ENCODE results near the gene RNASE9. TPM values are rescaled to one million over a fixed set of nuclear protein-coding genes. Genes with fewer than 3 reads are reported as not detected.

RNASE9 gene
- total and polyA plus RNA-seq, 2 of the 4 experiments (the other 2 are of a cell fraction), result not detected

GRCh38 chr14:20583908-20584307, 23.1 kb upstream of the RNASE9 start:
- H4K91ac ChIP-seq (ENCODE audit: insufficient read depth, low read depth, low read length), result no peak overlapping the region
- no peaks in the 10 kb centered on the region for H3K36me3 ChIP-seq (ENCODE audit: control insufficient read depth, insufficient read depth, low read length)
- H3K56ac ChIP-seq (ENCODE audit: extremely low read depth, insufficient read depth, low read length), result no peak overlapping the region
- ATAC-seq (ENCODE audit: low read depth), result no peak
- no peak overlapping the region for H2AK5ac ChIP-seq (ENCODE audit: low read depth, low read length)
- no peaks in the 10 kb centered on the region for H3K79me1 ChIP-seq (ENCODE audit: low read depth in 1 of 2, low read length in 2 of 2)
- no peak overlapping the region for H3K23ac ChIP-seq (ENCODE audit: low read depth, low read length)
- no peak overlapping the region for H3K18ac ChIP-seq (ENCODE audit: low read depth, low read length)
- no peak overlapping the region for H2AFZ ChIP-seq (replicated peaks; ENCODE audit: low read length, poor library complexity)
- ChIA-PET POLR2A (ENCODE audit: unreplicated experiment) (no interaction called here), CTCF (interaction anchor here (1.2 kb wide), 1 partner anchor 9 kb away, joined by 6 read pairs; no protein-coding TSS in a partner anchor)
- H2AK9ac ChIP-seq (replicated peaks; ENCODE audit: low read depth, low read length, poor library complexity), result no peak overlapping the region
- H3K14ac ChIP-seq (replicated peaks; ENCODE audit: low read depth, low read length), result no peak overlapping the region
- no peak overlapping the region for H2BK15ac ChIP-seq (ENCODE audit: low read depth, low read length)
- no peak overlapping the region for H2BK20ac ChIP-seq (ENCODE audit: low read depth, low read length)
- WGBS, 2 experiments (ENCODE audit: extremely low coverage in 2 of 2, insufficient read length in 1 of 2), result no CpG with 5 or more reads among the region's 5 CpGs
- H4K8ac ChIP-seq (ENCODE audit: low read depth in 2 of 2, low read length in 2 of 2), result no peak overlapping the region
- intact Hi-C loops (cut with micrococcal nuclease) (no loop called here), in situ Hi-C loops (cut with MboI; ENCODE audit: low sequenced_read_pairs) (no loop called here), dilution Hi-C loops (cut with HindIII; ENCODE audit: low sequenced_read_pairs, unreplicated experiment) (no loop called here)
- H2BK120ac ChIP-seq (ENCODE audit: low read depth, low read length), result no peak overlapping the region
- H4K20me1 ChIP-seq (ENCODE audit: insufficient read depth, low read length), result no peaks in the 10 kb centered on the region
- H3K9ac ChIP-seq (ENCODE audit: low read depth, low read length), result no peak overlapping the region
- no peak for DNase-seq
- no peaks in the 10 kb centered on the region for H3K9me1 ChIP-seq (ENCODE audit: insufficient read depth, low read length)
- peaks cover 2% of the 10 kb centered on the region; the same call in 1 of the 2 replicates for H3K27me3 ChIP-seq (ENCODE audit: control insufficient read depth, insufficient read depth, low read length)
- no peak overlapping the region for H3K4me2 ChIP-seq (ENCODE audit: low read depth, low read length)
- H4K5ac ChIP-seq (ENCODE audit: low read depth, low read length), result no peak overlapping the region
- no peak for TF ChIP-seq NFE2L2 (IDR thresholded peaks at IDR 0.05; ENCODE audit: low read depth, low read length)
- TF ChIP-seq SMC3 (IDR thresholded peaks at IDR 0.05; ENCODE audit: low read depth, low read length), result no peak
- no peak for TF ChIP-seq CTCF (conservative IDR thresholded peaks at IDR 0.05; ENCODE audit: low read depth, low read length)
- no peak for TF ChIP-seq POLR2A (IDR thresholded peaks at IDR 0.05; ENCODE audit: low read depth, low read length)
- no peak for TF ChIP-seq MXI1 (IDR thresholded peaks at IDR 0.05; ENCODE audit: borderline replicate concordance, low read depth, low read length)
- no peak for TF ChIP-seq CHD1 (IDR thresholded peaks at IDR 0.05; ENCODE audit: low read depth, low read length)
- no peak for TF ChIP-seq RCOR1 (IDR thresholded peaks at IDR 0.05; ENCODE audit: insufficient replicate concordance, low read length)
- TF ChIP-seq MAFK (IDR thresholded peaks at IDR 0.05; ENCODE audit: low read depth, low read length), result no peak
- TF ChIP-seq, protein P1, sequence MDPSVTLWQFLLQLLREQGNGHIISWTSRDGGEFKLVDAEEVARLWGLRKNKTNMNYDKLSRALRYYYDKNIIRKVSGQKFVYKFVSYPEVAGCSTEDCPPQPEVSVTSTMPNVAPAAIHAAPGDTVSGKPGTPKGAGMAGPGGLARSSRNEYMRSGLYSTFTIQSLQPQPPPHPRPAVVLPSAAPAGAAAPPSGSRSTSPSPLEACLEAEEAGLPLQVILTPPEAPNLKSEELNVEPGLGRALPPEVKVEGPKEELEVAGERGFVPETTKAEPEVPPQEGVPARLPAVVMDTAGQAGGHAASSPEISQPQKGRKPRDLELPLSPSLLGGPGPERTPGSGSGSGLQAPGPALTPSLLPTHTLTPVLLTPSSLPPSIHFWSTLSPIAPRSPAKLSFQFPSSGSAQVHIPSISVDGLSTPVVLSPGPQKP (IDR thresholded peaks at IDR 0.05; ENCODE audit: borderline replicate concordance, low read depth, low read length), result no peak
- no peak for TF ChIP-seq RFX5 (IDR thresholded peaks at IDR 0.05; ENCODE audit: low read depth, low read length)
- H3K27ac ChIP-seq (ENCODE audit: insufficient read depth, low read length), result no peak overlapping the region
- no peaks in the 10 kb centered on the region for H3K4me1 ChIP-seq (ENCODE audit: control insufficient read depth, insufficient read depth, low read length)
- BruUV-seq (replicated peaks), result no TSS peak
- no peak overlapping the region for H3K4ac ChIP-seq (ENCODE audit: low read depth, low read length)
- H2BK5ac ChIP-seq (ENCODE audit: low read depth, low read length, poor library complexity, severe bottlenecking), result no peak overlapping the region
- H3K4me3 ChIP-seq (ENCODE audit: insufficient read depth, low read depth, low read length), result no peak overlapping the region
- no peaks in the 10 kb centered on the region for H3K9me3 ChIP-seq (ENCODE audit: control insufficient read depth, insufficient read depth, low read length)
